ENCODE results near the gene BTBD19. TPM values are rescaled to one million over a fixed set of nuclear protein-coding genes. Genes with fewer than 3 reads are reported as not detected.
A peak's percentile ranks its signal among the peaks of the same experiment; 100 is the strongest.

BTBD19 gene
- total and polyA plus RNA-seq, 2 donors (not counting 1 experiment from before 2014, with no cell fraction given), result 5.0 to 8.7 TPM

GRCh38 chr1:44817307-44817706, 9.0 kb downstream of the BTBD19 start:
- Histone ChIP-seq H2AFZ (ENCODE audit: low read length) (no peak overlapping the region), H3K79me2 (ENCODE audit: control insufficient read depth, insufficient read depth, low read length) (no peaks in the 10 kb centered on the region), H3K4me2 (ENCODE audit: extremely low read depth, insufficient read depth, low read length) (no peak overlapping the region), H3K4me3 (replicated peaks in 1 of 4; ENCODE audit: control extremely low read depth in 1 of 4, insufficient read depth in 1 of 4, low read depth in 3 of 4, low read length in 4 of 4) (no peak overlapping the region), H3K9me3 (ENCODE audit: control insufficient read depth, insufficient read depth, low read depth, low read length) (no peaks in the 10 kb centered on the region), H3K27ac (ENCODE audit: insufficient read depth, low read length) (no peak overlapping the region), H3K36me3 (ENCODE audit: control insufficient read depth, insufficient read depth, low read length) (peaks cover 10% of the 10 kb centered on the region), H4K20me1 (ENCODE audit: control insufficient read depth, extremely low read depth, insufficient read depth, low read length) (no peaks in the 10 kb centered on the region), H3K9ac (ENCODE audit: insufficient read depth, low read length) (no peak overlapping the region), H3K27me3 (ENCODE audit: control insufficient read depth, insufficient read depth, low read length) (no peaks in the 10 kb centered on the region), H3K4me1 (ENCODE audit: control insufficient read depth, extremely low read depth, insufficient read depth, low read length) (peaks cover 7% of the 10 kb centered on the region)
- TF ChIP-seq EZH2 (IDR thresholded peaks at IDR 0.05; ENCODE audit: low read length, missing control alignments), result no peak
- TF ChIP-seq CTCF (conservative IDR thresholded peaks at IDR 0.05 in 1 of 2, IDR thresholded peaks at IDR 0.05 in 1 of 2; ENCODE audit: low read depth in 1 of 2, low read length in 2 of 2), result no peak
- no peak for DNase-seq (ENCODE audit: low read depth in 2 of 2)

- Histone ChIP-seq H3K79me2 (ENCODE audit: control insufficient read depth, insufficient read depth, low read length) (no peaks in the 10 kb centered on the region), H3K4me2 (ENCODE audit: extremely low read depth, insufficient read depth, low read length) (no peak overlapping the region), H3K4me3 (replicated peaks in 1 of 4; ENCODE audit: control extremely low read depth in 1 of 4, insufficient read depth in 1 of 4, low read depth in 3 of 4, low read length in 4 of 4) (no peak overlapping the region), H3K27me3 (ENCODE audit: control insufficient read depth, insufficient read depth, low read length) (no peaks in the 10 kb centered on the region), H2AFZ (ENCODE audit: low read length) (no peak overlapping the region), H3K9ac (ENCODE audit: insufficient read depth, low read length) (no peak overlapping the region), H3K4me1 (ENCODE audit: control insufficient read depth, extremely low read depth, insufficient read depth, low read length) (peaks cover 7% of the 10 kb centered on the region), H3K27ac (ENCODE audit: insufficient read depth, low read length) (no peak overlapping the region), H3K36me3 (ENCODE audit: control insufficient read depth, insufficient read depth, low read length) (peaks cover 8% of the 10 kb centered on the region), H3K9me3 (ENCODE audit: control insufficient read depth, insufficient read depth, low read depth, low read length) (no peaks in the 10 kb centered on the region), H4K20me1 (ENCODE audit: control insufficient read depth, extremely low read depth, insufficient read depth, low read length) (no peaks in the 10 kb centered on the region)
- no peak for DNase-seq (ENCODE audit: low read depth in 2 of 2)
- TF ChIP-seq EZH2 (IDR thresholded peaks at IDR 0.05; ENCODE audit: low read length, missing control alignments), result no peak
- no peak for TF ChIP-seq CTCF (conservative IDR thresholded peaks at IDR 0.05 in 1 of 2, IDR thresholded peaks at IDR 0.05 in 1 of 2; ENCODE audit: low read depth in 1 of 2, low read length in 2 of 2)
Measured at GRCh38 chr1:44817771-44818495, 9.6 kb downstream of the BTBD19 start.

- TF ChIP-seq CTCF (conservative IDR thresholded peaks at IDR 0.05 in 1 of 2, IDR thresholded peaks at IDR 0.05 in 1 of 2; ENCODE audit: low read depth in 1 of 2, low read length in 2 of 2), result no peak
- no peak for TF ChIP-seq EZH2 (IDR thresholded peaks at IDR 0.05; ENCODE audit: low read length, missing control alignments)
- DNase-seq (ENCODE audit: low read depth in 2 of 2), result no peak
- Histone ChIP-seq H3K4me3 (replicated peaks in 1 of 4; ENCODE audit: control extremely low read depth in 1 of 4, insufficient read depth in 1 of 4, low read depth in 3 of 4, low read length in 4 of 4) (peak overlapping the region in 2 of 4 experiments; percentile 63 to 66), H3K9me3 (ENCODE audit: control insufficient read depth, insufficient read depth, low read depth, low read length) (no peaks in the 10 kb centered on the region), H3K4me2 (ENCODE audit: extremely low read depth, insufficient read depth, low read length) (peak overlapping the region; percentile 6), H3K4me1 (ENCODE audit: control insufficient read depth, extremely low read depth, insufficient read depth, low read length) (peaks cover 7% of the 10 kb centered on the region), H4K20me1 (ENCODE audit: control insufficient read depth, extremely low read depth, insufficient read depth, low read length) (no peaks in the 10 kb centered on the region), H3K27me3 (ENCODE audit: control insufficient read depth, insufficient read depth, low read length) (no peaks in the 10 kb centered on the region), H3K9ac (ENCODE audit: insufficient read depth, low read length) (peak overlapping the region; percentile 4), H3K79me2 (ENCODE audit: control insufficient read depth, insufficient read depth, low read length) (no peaks in the 10 kb centered on the region), H3K36me3 (ENCODE audit: control insufficient read depth, insufficient read depth, low read length) (peaks cover 1% of the 10 kb centered on the region), H2AFZ (ENCODE audit: low read length) (no peak overlapping the region), H3K27ac (ENCODE audit: insufficient read depth, low read length) (peak overlapping the region; percentile 100)
Measured at GRCh38 chr1:44819196-44819607, 10.9 kb downstream of the BTBD19 start.

Data from fibroblast of lung (primary cell).